BE2C (cell line): Measurements from ENCODE around the gene OR2G3.

Source experiments
- DNase-seq: peaks from one replicate; pipeline ENCODE4 v3.0.0-alpha.2; 2020
- H3K27me3 ChIP-seq: fragments of 250-450 bp; sonication (Bioruptor Pico); 2 replicates; pipeline ENCODE4 v1.5.1; 2020; ENCODE audit warnings: mild to moderate bottlenecking
- H3K36me3 ChIP-seq: fragments of 250-450 bp; sonication (Bioruptor Pico); 2 replicates; pipeline ENCODE4 v1.5.1; 2020; ENCODE audit warnings: mild to moderate bottlenecking
- H3K4me1 ChIP-seq: fragments of 250-450 bp; sonication (Bioruptor Pico); 2 replicates; pipeline ENCODE4 v1.5.1; 2020
- H3K4me3 ChIP-seq: 2 replicates; pipeline ENCODE4 v1.5.1; 2011; ENCODE audit warnings: low read depth, low read length
- H3K9me3 ChIP-seq: fragments of 250-450 bp; sonication (Bioruptor Pico); 2 replicates; pipeline ENCODE4 v1.5.1; 2020
- CTCF ChIP-seq: IDR thresholded peaks from 2 replicates; pipeline ENCODE4 v1.5.1; 2012; ENCODE audit warnings: mild to moderate bottlenecking, low read depth, low read length

OR2G3 gene

GRCh38 chr1:247653040-247653439 is 47.7 kb downstream of the OR2G3 start:
- Histone ChIP-seq H3K4me1 (no peaks in the 10 kb centered on the region), H3K9me3 (no peaks in the 10 kb centered on the region), H3K36me3 (no peaks in the 10 kb centered on the region), H3K27me3 (no peaks in the 10 kb centered on the region), H3K4me3 (no peak overlapping the region)
- no peak for TF ChIP-seq CTCF
- DNase-seq, result no peak
